Adrenal gland (tissue), 12 donors: ENCODE data around the gene ERCC3. TPM values are rescaled to one million over a fixed set of nuclear protein-coding genes. Genes with fewer than 3 reads are reported as not detected.

Experiments used
- DNase-seq, 7 donors: peaks; one replicate each; pipeline ENCODE4 v3.0.0-alpha.2; 2019 to 2020
- H3K27ac ChIP-seq, 5 donors: fragments of 200-600 bp; sonication (generic) in 4 of 5; 1 replicate in 3 of 5; 2 replicates in 2 of 5; pipeline versions ENCODE4 v1.5.1 to v1.8.0; 2016 to 2020; ENCODE audit warnings: mild to moderate bottlenecking in 1 of 5
- H3K27me3 ChIP-seq: fragments of 200-600 bp; 2 replicates; pipeline ENCODE4 v1.8.0; 2021
- H3K36me3 ChIP-seq, 2 donors: fragments of 200-600 bp; replicated peaks in 1 of 2; 1 replicate in 1 of 2; 2 replicates in 1 of 2; pipeline versions ENCODE4 v1.5.1 to v1.8.0; 2018 to 2022
- H3K4me1 ChIP-seq, 2 donors: fragments of 200-600 bp; replicated peaks in 1 of 2; 1 replicate in 1 of 2; 2 replicates in 1 of 2; pipeline versions ENCODE4 v1.5.1 to v1.8.0; 2018 to 2021
- H3K4me3 ChIP-seq, 4 donors: fragments of 200-600 bp; sonication (generic) in 3 of 4; one replicate each; pipeline ENCODE4 v1.5.1; 2016 to 2018
- H3K9me3 ChIP-seq, 3 donors: fragments of 200-600 bp; sonication (generic) in 1 of 3; replicated peaks in 1 of 3; 1 replicate in 2 of 3; 2 replicates in 1 of 3; pipeline versions ENCODE4 v1.5.1 to v1.8.0; 2016 to 2021
- POLR2A ChIP-seq, 2 donors: fragments of 450-650 bp; IDR thresholded peaks; one replicate each; pipeline ENCODE4 v1.6.1; 2017; ENCODE audit warnings: antibody characterized with exemption in 2 of 2, mild to moderate bottlenecking in 2 of 2, moderate library complexity in 1 of 2
- WGBS, 4 donors: extraction: QIAGEN DNeasy Blood & Tissue Kit in 2 of 4; methylation state at CpG; one replicate each; pipeline versions ENCODE4 v1.1.5 to v1.1.7; 2013 to 2017; 5-methylcytosine and 5-hydroxymethylcytosine counted together
- intact Hi-C, 2 donors: fragments of 100-400 bp; cut with DNase I; formaldehyde crosslinking; loops; one replicate each; pipeline versions ENCODE4 v1.14.1 to v1.15.0; 2022 to 2023
- polyA plus RNA-seq, 3 donors: library from polyadenylated mRNA; stranded (reverse); fragments of 200-250 nt in 2 of 3; fragments of 350-450 nt in 1 of 3; fragmentation: Illumina TruSeq in 1 of 3; extraction: RNeasy Lipid Tissue Mini Kit (QIAGEN cat#74804) in 1 of 3; gene quantifications; one replicate each; pipeline ENCODE4 v1.2.3, GENCODE V29; 2013 to 2014
- total RNA-seq, 9 donors: library from RNA; depleted of rRNA in 4 of 9; stranded (reverse); fragments of >200 nt in 4 of 9; fragments of 120-200 nt in 1 of 9; fragmentation: NEBNext Ultra II Directional in 1 of 9; extraction: Animal tissue kit (Norgen Biotek cat#: 25700) in 1 of 9; gene quantifications; one replicate each; pipeline versions ENCODE4 v1.1.0 to v1.2.4, GENCODE V29; 2013 to 2023
- TF ChIP-seq, protein P1 (sequence below), 6 experiments: fragments of 450-650 bp in 4 of 6; fragments of 200-600 bp in 2 of 6; sonication (generic) in 1 of 6; IDR thresholded peaks; 1 replicate in 5 of 6; 2 replicates in 1 of 6; pipeline versions ENCODE4 v1.5.1 to v1.8.0; 2016 to 2021; ENCODE audit warnings: antibody characterized with exemption in 6 of 6, mild to moderate bottlenecking in 2 of 6, moderate library complexity in 1 of 6
- donor health status: healthy with polysubstance abuse.
- donor health status: Bipolar disorder and iron deficiency.
- donor health status: DM: yes; HTN: yes; CAD: no.
- donor health status: DM: no; HTN: no; CAD: no.
- donor health status: DM: no; HTN: no; CAD: no.
- donor health status: DM: yes; HTN: yes; CAD: no.

The ERCC3 gene
- total and polyA plus RNA-seq, 12 donors: 26.7 to 65.8 (median 37.5) TPM

- TF ChIP-seq, protein P1, sequence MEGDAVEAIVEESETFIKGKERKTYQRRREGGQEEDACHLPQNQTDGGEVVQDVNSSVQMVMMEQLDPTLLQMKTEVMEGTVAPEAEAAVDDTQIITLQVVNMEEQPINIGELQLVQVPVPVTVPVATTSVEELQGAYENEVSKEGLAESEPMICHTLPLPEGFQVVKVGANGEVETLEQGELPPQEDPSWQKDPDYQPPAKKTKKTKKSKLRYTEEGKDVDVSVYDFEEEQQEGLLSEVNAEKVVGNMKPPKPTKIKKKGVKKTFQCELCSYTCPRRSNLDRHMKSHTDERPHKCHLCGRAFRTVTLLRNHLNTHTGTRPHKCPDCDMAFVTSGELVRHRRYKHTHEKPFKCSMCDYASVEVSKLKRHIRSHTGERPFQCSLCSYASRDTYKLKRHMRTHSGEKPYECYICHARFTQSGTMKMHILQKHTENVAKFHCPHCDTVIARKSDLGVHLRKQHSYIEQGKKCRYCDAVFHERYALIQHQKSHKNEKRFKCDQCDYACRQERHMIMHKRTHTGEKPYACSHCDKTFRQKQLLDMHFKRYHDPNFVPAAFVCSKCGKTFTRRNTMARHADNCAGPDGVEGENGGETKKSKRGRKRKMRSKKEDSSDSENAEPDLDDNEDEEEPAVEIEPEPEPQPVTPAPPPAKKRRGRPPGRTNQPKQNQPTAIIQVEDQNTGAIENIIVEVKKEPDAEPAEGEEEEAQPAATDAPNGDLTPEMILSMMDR (IDR thresholded peaks at IDR 0.05): no peak
- no peak for TF ChIP-seq POLR2A (IDR thresholded peaks at IDR 0.05)
- Histone ChIP-seq H3K27me3 (no peaks in the 10 kb centered on the region), H3K27ac (no peak overlapping the region), H3K9me3 (no peaks in the 10 kb centered on the region), H3K36me3 (peaks cover 0 to 75% of the 10 kb centered on the region in 2 donors), H3K4me1 (no peaks in the 10 kb centered on the region), H3K4me3 (no peak overlapping the region)
- intact Hi-C loops: no loop called here
- 70 to 92% (median 90%) methylated on average over 2 of the region's 2 CpGs for WGBS, 4 donors
- DNase-seq: no peak
These were observed 16.9 kb downstream of the ERCC3 start for GRCh38 chr2:127277028-127277427.

DNA sequence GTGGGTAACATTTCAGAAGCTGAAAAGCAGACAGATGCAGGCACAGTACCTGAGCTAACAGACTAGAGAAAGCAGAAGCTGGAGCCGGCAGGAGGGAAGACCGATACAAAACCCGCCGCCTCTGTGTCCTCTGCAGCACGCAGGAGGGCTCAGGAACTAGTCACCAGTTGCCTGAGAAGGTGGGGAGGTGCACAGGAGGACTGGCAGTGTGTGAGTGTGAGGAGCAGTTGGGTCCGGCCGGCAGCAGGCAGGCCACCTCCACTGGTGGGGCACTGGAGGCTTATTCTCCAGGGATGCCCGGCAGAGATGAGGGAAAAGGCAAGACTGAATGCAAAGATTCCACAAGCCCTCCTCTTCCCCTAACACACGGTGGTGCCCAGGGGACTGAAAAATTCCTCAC is 18.2 kb downstream of the ERCC3 start:
- no peak for DNase-seq
- Histone ChIP-seq H3K4me3 (no peak overlapping the region), H3K27me3 (no peaks in the 10 kb centered on the region), H3K36me3 (peaks cover 0 to 86% of the 10 kb centered on the region in 2 donors), H3K9me3 (no peaks in the 10 kb centered on the region), H3K4me1 (no peaks in the 10 kb centered on the region), H3K27ac (no peak overlapping the region)
- 86 to 93% (median 90%) methylated on average over 9 of the region's 9 CpGs for WGBS, 4 donors
- TF ChIP-seq, protein P1 (IDR thresholded peaks at IDR 0.05): no peak
- TF ChIP-seq POLR2A (IDR thresholded peaks at IDR 0.05): no peak
- intact Hi-C loops: no loop called here

DNA sequence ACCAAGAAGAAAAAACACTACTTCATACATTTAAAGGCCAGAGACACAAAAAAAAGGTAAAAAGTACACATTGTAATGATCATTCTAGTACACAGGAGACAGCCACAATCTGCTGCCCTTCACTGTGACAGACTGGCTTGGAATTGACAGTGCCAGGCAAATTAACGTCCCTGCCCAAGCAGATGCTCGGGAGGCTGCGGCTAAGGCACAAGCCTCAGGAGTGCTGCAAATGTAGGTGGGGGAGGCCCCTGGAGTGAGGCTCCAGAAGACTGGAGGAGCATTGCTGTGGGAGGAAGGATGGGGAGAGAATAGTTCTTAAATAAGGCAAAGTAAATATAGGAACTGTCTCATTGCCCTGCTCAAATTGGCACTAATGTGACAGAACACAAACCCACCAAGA is 18.6 kb downstream of the ERCC3 start:
- no peak for TF ChIP-seq POLR2A (IDR thresholded peaks at IDR 0.05)
- TF ChIP-seq, protein P1 (IDR thresholded peaks at IDR 0.05): no peak
- Histone ChIP-seq H3K27me3 (no peaks in the 10 kb centered on the region), H3K36me3 (peaks cover 0 to 86% of the 10 kb centered on the region in 2 donors), H3K4me3 (no peak overlapping the region), H3K4me1 (no peaks in the 10 kb centered on the region), H3K27ac (no peak overlapping the region), H3K9me3 (no peaks in the 10 kb centered on the region)
- DNase-seq: no peak
- intact Hi-C loops: no loop called here
- 91 to 97% (median 93%) methylated on average over 3 of the region's 3 CpGs for WGBS, 4 donors

DNA sequence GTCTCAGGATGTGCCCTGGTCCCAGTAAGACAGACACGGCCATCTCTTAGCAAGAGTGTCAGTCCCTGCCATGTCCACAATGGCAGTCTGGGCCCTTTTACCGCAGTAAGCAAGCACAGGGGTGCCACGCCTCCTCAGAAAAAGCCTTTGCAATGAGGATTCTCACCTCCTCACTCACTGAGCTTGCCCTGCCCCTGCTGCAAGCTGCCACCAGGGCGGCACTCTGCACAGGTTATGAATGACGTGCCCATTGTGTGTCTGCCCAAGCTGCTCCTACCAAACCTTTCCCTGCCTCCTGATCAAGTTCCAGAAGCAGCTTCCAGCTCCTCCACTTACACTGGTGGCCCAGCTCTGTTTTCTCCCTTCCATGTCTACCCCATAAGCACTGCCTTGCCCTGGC is 23.3 kb downstream of the ERCC3 start:
- no peaks in the 10 kb centered on the region for H3K4me1 ChIP-seq
- TF ChIP-seq, protein P1 (IDR thresholded peaks at IDR 0.05): no peak
- no peak for TF ChIP-seq POLR2A (IDR thresholded peaks at IDR 0.05)
- peaks cover 0 to 75% of the 10 kb centered on the region in 2 donors for H3K36me3 ChIP-seq
- H3K9me3 ChIP-seq: no peaks in the 10 kb centered on the region
- H3K4me3 ChIP-seq: no peak overlapping the region
- intact Hi-C loops: no loop called here
- WGBS, 4 donors: 97 to 98% (median 97%) methylated on average over 5 of the region's 5 CpGs
- no peak for DNase-seq
- no peak overlapping the region for H3K27ac ChIP-seq
- H3K27me3 ChIP-seq: no peaks in the 10 kb centered on the region
